Activated T-cell treated with anti-CD3 and anti-CD28 coated beads, Interleukin-2, amount 50 U/mL, for 48 hours (primary cell): ENCODE measurements around the gene TEX9.

Experiments
- DNase-seq, 2 experiments: peaks; one replicate each; pipeline ENCODE4 v3.0.0-alpha.2; 2020

The TEX9 gene

DNA sequence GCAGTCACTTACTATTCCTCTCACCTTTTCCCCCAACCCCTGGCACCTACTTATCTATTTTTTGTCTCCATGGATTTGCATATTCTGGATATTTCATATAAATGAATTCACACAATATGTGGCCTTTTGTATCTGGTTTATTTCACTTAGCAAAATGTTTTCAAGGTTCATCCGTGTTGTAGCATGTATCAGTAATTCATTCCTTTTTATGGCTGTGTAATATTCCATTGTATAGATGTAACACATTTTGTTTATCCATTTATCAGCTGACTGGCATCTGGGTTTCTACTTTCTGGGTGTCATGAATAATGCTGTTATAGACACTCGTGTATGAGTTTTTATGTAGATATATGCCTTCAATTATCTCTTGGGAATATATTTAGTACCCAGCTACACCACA is 93.9 kb downstream of the TEX9 start:
- DNase-seq = no peak

DNA sequence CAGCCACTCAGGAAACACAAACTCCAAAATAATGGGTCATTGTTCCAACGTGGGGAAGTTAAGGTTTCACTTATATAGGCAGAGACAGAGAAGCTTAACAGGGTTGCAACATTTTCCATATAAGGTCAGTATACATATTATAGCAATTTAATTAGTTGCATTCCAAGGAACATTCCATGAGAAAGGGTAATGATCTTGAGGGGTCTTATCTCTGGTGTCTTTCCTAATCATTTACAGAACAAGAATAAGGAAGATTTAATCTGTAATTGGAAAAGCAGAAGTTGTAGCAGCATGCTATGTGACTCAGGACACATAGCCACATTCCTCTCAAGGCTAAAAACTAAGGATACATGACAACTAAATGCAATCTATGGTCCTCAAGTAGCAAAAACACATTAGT is 94.8 kb downstream of the TEX9 start:
- DNase-seq = no peak

DNA sequence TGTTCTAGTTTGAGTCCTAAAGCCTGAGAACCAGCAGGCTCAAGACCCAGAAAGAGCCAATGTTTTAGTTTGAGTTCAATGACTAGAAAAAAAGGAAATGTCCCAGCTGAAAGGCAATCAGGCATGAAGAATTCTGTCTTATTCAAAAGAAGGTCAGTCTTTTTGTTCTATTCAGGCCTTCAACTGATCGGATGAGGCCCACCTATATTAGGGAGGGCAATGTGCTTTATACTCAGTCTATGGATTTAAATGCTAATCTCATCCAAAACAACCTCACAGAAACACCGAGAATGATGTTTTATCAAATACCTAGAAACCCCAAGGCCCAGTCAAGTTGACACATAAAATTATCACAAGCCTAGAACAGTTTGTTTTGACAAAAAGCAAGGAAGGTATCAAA is 95.7 kb downstream of the TEX9 start:
- no peak for DNase-seq

- peak; percentile 78 to 84 for DNase-seq
Measured at GRCh38 chr15:56464893-56465520, 99.8 kb downstream of the TEX9 start, which contains the start of gene MNS1. TSS of gene MNS1 (minus strand) at chr15:56465137. CDS start at chr15:56464972, 165 bp downstream.

DNA sequence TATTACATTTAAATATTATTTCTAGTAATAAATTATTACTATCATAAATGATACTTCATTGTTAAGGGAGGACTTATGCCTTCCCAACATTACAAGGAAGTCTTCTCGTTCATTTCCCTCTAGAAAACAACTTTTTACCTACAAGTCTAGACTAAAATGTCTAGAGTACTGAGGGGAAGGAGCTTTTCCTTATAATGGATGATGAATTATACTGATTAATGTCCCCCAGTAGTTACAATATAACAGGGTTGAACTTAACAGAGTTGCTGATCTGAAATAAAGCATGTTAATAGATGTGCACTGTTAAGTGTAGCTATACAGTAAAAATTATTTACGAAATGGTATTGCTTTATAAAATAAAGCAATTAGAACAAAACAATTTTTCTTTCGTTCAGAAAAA is 102.4 kb downstream of the TEX9 start:
- DNase-seq = no peak

DNA sequence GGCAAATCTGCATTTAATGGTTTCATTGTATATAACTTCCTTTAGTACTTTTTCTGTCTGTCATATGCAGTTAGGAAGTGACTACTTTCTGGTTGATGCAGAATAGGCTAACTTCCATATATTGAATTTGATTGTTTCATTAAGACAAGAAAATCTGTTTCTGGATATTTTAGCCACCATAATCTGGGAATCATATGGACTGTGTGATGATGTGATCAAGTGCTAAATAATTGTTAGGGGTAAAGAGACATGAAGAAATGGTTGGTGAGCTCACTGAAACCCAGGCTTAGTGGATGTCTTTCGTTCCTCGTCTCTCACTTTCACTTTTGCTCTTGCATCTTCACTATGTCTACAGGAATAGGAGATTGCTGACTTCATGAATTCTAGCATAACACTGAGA is 103.2 kb downstream of the TEX9 start:
- DNase-seq = no peak

DNA sequence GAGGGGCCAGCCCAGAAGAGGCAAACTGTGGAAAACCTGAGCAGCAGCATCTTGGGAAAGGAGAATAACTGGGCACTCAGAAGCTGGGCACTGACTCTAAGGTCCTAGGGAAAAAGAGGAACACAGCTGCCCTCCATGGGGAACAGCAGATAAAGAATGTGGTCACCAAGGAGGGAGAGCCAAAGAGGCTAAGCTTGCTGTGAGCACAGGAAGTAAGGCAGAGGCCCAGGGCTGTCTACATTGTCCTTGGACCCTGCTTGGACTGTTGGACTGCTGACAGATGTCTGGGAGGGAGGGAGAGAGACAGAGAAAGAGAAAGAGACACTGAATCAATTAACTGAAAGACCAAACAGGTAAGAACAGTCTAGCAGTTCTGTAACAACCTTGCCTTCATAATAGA is 104.3 kb downstream of the TEX9 start:
- no peak for DNase-seq

DNA sequence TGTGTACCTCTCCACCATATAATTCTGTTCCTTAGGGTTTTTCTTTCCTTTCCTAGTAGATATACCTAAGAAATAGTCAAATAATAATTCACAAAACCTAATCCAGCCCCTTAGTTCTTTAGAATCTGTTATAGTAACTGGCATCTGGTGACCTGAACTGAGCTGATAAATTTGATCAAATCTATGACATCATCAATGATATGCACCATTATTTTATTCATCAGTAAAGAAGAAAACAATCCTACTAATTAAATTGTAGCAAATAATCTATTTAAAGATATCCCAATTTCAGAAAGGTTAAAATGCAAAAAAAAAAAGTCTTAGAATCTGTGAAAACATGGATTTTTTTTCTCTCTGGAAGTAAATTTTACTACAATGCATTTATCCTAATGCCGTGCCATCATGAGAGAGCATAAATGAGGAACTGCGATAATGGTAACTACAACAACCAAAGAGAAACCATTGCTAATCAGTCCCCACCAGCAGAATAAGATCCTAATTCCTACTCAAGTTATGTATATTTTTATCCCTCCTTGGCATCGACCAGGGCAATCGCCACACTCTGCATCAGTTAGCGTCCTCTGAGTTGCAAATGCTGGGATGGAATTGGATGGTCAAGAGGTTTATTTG is 106.3 kb downstream of the TEX9 start:
- DNase-seq = no peak

DNA sequence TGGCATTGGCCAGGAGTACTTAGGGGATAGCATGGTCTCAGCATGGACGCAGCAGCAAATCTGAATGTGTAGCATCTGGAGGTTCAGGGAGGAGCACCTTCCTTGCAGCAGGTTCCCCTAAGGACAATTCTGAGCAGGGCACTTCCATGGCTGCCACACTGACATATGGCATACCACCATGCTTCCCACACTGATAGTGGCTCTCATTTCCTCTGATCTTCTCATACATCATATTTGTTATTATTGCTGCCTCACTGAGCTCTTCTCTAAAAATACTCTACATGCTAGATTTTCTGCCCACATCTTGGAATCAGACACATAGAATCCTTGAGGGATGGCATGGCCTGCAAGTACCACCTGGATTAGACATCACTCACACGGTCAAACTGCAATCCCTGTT is 107.1 kb downstream of the TEX9 start:
- no peak for DNase-seq

DNA sequence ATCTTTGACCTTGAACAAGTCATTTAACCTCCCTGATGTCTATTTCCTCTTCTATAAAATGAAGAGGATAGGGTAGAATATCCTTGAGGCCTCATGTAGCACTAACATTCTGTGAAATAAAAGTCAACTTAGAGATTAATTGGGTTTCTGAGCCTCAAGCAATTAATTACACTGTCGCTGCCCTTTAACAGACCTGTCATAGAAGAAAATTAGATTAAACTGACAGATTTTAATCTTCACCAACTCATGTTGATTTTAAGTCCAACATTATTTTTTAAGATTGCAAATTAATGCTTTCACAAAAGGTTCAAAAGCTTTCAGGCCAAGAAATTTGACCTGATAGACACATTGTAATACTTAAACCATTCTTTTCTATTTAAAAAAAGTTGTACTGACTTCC is 107.8 kb downstream of the TEX9 start:
- DNase-seq = no peak

DNA sequence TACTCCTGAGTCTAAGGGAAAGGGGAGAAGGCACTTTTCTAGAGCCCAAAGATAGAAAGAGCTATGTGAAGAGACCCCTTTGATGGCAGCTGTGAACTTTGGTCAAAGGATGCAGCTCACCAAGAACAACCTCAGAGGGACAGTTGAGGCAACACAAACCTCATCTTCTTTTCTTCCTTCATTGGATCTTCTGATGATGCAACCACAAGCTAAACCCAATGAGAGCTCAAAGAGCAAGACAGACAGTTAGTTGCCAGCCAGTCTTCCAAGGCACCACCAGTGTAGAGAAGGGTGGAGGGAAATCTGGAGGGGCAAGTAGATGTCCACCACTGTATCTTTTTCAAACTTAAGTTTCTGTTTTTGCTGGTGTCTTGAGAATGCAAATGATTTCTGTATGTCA is 110.1 kb downstream of the TEX9 start:
- no peak for DNase-seq
